SK-N-SH (cell line): ENCODE measurements around the gene AHCYL1. TPM values are rescaled to one million over a fixed set of nuclear protein-coding genes. Genes with fewer than 3 reads are reported as not detected.

Experiments used
- CTCF ChIA-PET: fragments of 300-600, 350-600 bp; formaldehyde crosslinking; extraction: SDS; loops from one replicate; lab custom pipeline; 2021; lab: Yijun Ruan, JAX
- POLR2A ChIA-PET: fragments of 350-600 bp; sonication (Branson Sonifier 250); formaldehyde crosslinking; extraction: SDS; loops from one replicate; lab custom pipeline; 2020; ENCODE audit warnings: antibody characterized with exemption, inconsistent platforms; lab: Yijun Ruan, JAX
- DNase-seq: peaks from one replicate; pipeline ENCODE4 v3.0.0; 2012
- H2AFZ ChIP-seq: fragments of 200-600 bp; sonication (generic); 2 replicates; pipeline ENCODE4 v1.8.1; 2016; ENCODE audit warnings: antibody characterized with exemption, mild to moderate bottlenecking, low read depth
- H3F3A ChIP-seq: fragments of 200-600 bp; sonication (generic); replicated peaks from 2 replicates; pipeline ENCODE3; 2016; ENCODE audit warnings: antibody characterized with exemption, mild to moderate bottlenecking; ENCODE audit not compliant: insufficient read depth
- H3K27ac ChIP-seq, 2 experiments: fragments of 200-500 bp in 1 of 2; fragments of 200-600 bp in 1 of 2; sonication (Bioruptor generic) in 1 of 2; sonication (generic), shearing (Covaris generic) in 1 of 2; 2 replicates each; pipeline versions ENCODE4 v1.5.1 to v1.6.1; 2014 to 2016; ENCODE audit warnings: low read depth in 2 of 2, inconsistent platforms in 1 of 2, low read length in 1 of 2, mild to moderate bottlenecking in 1 of 2, mixed read lengths in 1 of 2
- H3K27me3 ChIP-seq: fragments of 200-600 bp; sonication (generic), shearing (Covaris generic); 2 replicates; pipeline ENCODE4 v1.6.1; 2016; ENCODE audit warnings: mixed run types; ENCODE audit not compliant: insufficient read depth
- H3K36me3 ChIP-seq, 2 experiments: fragments of 200-500 bp in 1 of 2; fragments of 200-600 bp in 1 of 2; sonication (Bioruptor generic) in 1 of 2; sonication (generic) in 1 of 2; replicated peaks in 1 of 2; 2 replicates each; pipeline versions ENCODE3 to v1.5.1; 2014 to 2016; ENCODE audit warnings: low read length in 1 of 2, mild to moderate bottlenecking in 1 of 2; ENCODE audit not compliant: insufficient read depth in 2 of 2, control insufficient read depth in 1 of 2
- H3K4me1 ChIP-seq, 2 experiments: fragments of 200-500 bp in 1 of 2; fragments of 200-600 bp in 1 of 2; sonication (Bioruptor generic) in 1 of 2; sonication (generic), shearing (Covaris generic) in 1 of 2; 2 replicates each; pipeline versions ENCODE4 v1.5.1 to v1.6.1; 2014 to 2016; ENCODE audit warnings: low read depth in 1 of 2, low read length in 1 of 2, mixed run types in 1 of 2; ENCODE audit not compliant: insufficient read depth in 2 of 2, control insufficient read depth in 1 of 2
- H3K4me2 ChIP-seq: fragments of 200-600 bp; sonication (generic), shearing (Covaris generic); 2 replicates; pipeline ENCODE4 v1.6.1; 2017; ENCODE audit warnings: mixed run types
- H3K4me3 ChIP-seq, 2 experiments: fragments of 200-500 bp in 1 of 2; fragments of 200-600 bp in 1 of 2; sonication (Bioruptor generic) in 1 of 2; sonication (generic), shearing (Covaris generic) in 1 of 2; 2 replicates each; pipeline versions ENCODE4 v1.5.1 to v1.8.1; 2014 to 2016; ENCODE audit warnings: low read depth in 2 of 2, inconsistent platforms in 1 of 2, low read length in 1 of 2, mild to moderate bottlenecking in 1 of 2, mixed read lengths in 1 of 2, moderate library complexity in 1 of 2
- H3K79me2 ChIP-seq: fragments of 200-600 bp; sonication (generic); 2 replicates; pipeline ENCODE4 v1.8.1; 2017; ENCODE audit warnings: mild to moderate bottlenecking; ENCODE audit not compliant: insufficient read depth
- H3K9ac ChIP-seq: fragments of 200-600 bp; sonication (generic); 2 replicates; pipeline ENCODE4 v1.6.1; 2017; ENCODE audit warnings: mixed run types
- H3K9me2 ChIP-seq: fragments of 200-600 bp; sonication (generic); 2 replicates; pipeline ENCODE4 v1.6.1; 2017; ENCODE audit warnings: mixed run types
- H3K9me3 ChIP-seq: fragments of 200-600 bp; sonication (generic); 2 replicates; pipeline ENCODE4 v1.6.1; 2017; ENCODE audit warnings: mixed run types, mild to moderate bottlenecking, moderate library complexity
- H4K20me1 ChIP-seq: fragments of 200-600 bp; sonication (generic); 2 replicates; pipeline ENCODE4 v1.6.1; 2017; ENCODE audit warnings: mild to moderate bottlenecking, mixed run types; ENCODE audit not compliant: insufficient read depth
- CTCF ChIP-seq: fragments of 200-600 bp; sonication (generic); IDR thresholded peaks from 2 replicates; pipeline ENCODE4 v1.6.1; 2017; ENCODE audit warnings: antibody characterized with exemption, mild to moderate bottlenecking, moderate library complexity
- EZH2phosphoT487 ChIP-seq: fragments of 200-600 bp; sonication (generic); IDR thresholded peaks from 2 replicates; pipeline ENCODE4 v1.6.1; 2017; ENCODE audit warnings: low read depth, mixed run types, mild to moderate bottlenecking, antibody characterized with exemption, moderate library complexity, borderline replicate concordance
- FOSL2 ChIP-seq: IDR thresholded peaks from 2 replicates; pipeline ENCODE4 v1.4.0; 2012; ENCODE audit warnings: low read depth, mild to moderate bottlenecking, moderate library complexity, borderline replicate concordance
- FOXM1 ChIP-seq: IDR thresholded peaks from 2 replicates; pipeline ENCODE4 v1.4.0; 2012; ENCODE audit warnings: low read depth, mild to moderate bottlenecking
- GATA2 ChIP-seq: sonication (generic); formaldehyde crosslinking; IDR thresholded peaks from 2 replicates; pipeline ENCODE4 v1.5.0; 2020; ENCODE audit warnings: mild to moderate bottlenecking, missing genetic modification reagents
- JUND ChIP-seq: IDR thresholded peaks from 2 replicates; pipeline ENCODE4 v1.4.0; 2012
- MAX ChIP-seq: IDR thresholded peaks from 2 replicates; pipeline ENCODE4 v1.4.0; 2012; ENCODE audit warnings: low read depth
- MEF2A ChIP-seq: IDR thresholded peaks from 2 replicates; pipeline ENCODE4 v1.4.0; 2012; ENCODE audit warnings: low read depth, borderline replicate concordance
- MXI1 ChIP-seq: IDR thresholded peaks from 2 replicates; pipeline ENCODE4 v1.6.1; 2012; ENCODE audit warnings: mild to moderate bottlenecking, low read depth, low read length, improper control_type of control experiment
- NFIC ChIP-seq: IDR thresholded peaks from 2 replicates; pipeline ENCODE4 v1.4.0; 2012; ENCODE audit warnings: borderline replicate concordance
- POLR2AphosphoS5 ChIP-seq: IDR thresholded peaks from 2 replicates; pipeline ENCODE4 v1.6.1; 2012; ENCODE audit warnings: low read depth, low read length
- RAD21 ChIP-seq: IDR thresholded peaks from 2 replicates; pipeline ENCODE4 v1.6.1; 2012; ENCODE audit warnings: mild to moderate bottlenecking, low read length
- RCOR1 ChIP-seq: fragments of 150-350 bp; IDR thresholded peaks from 2 replicates; pipeline ENCODE4 v1.6.1; 2017; ENCODE audit warnings: antibody characterized with exemption, low read length
- REST ChIP-seq: IDR thresholded peaks from 2 replicates; pipeline ENCODE4 v1.6.1; 2012; ENCODE audit warnings: mild to moderate bottlenecking, low read depth, low read length, moderate library complexity
- RXRA ChIP-seq: IDR thresholded peaks from 2 replicates; pipeline ENCODE4 v1.4.0; 2012; ENCODE audit warnings: low read depth, mild to moderate bottlenecking, borderline replicate concordance
- USF2 ChIP-seq: fragments of 150-350 bp; IDR thresholded peaks from 2 replicates; pipeline ENCODE4 v1.6.1; 2017; ENCODE audit warnings: antibody characterized with exemption, low read length, low read depth, borderline replicate concordance
- YY1 ChIP-seq: IDR thresholded peaks from 2 replicates; pipeline ENCODE4 v1.4.0; 2012; ENCODE audit warnings: low read depth, mild to moderate bottlenecking
- WGBS: methylation state at CpG from one replicate; pipeline ENCODE4 v1.1.6; 2017; ENCODE audit warnings: low lambda C conversion rate; 5-methylcytosine and 5-hydroxymethylcytosine counted together
- polyA plus RNA-seq, 3 experiments: library from polyadenylated mRNA; depleted of rRNA; stranded (reverse); fragments of >200 nt; gene quantifications; 2 replicates each; pipeline ENCODE4 v1.2.3, GENCODE V29; 2012
- TF ChIP-seq, protein P1 (sequence below): fragments of 150-350 bp; IDR thresholded peaks from 2 replicates; pipeline ENCODE4 v1.6.1; 2016; ENCODE audit warnings: mild to moderate bottlenecking, low read depth, low read length

AHCYL1 gene
- polyA plus RNA-seq, 1 of the 3 experiments (the other 2 are of a cell fraction): 39.7 TPM

GRCh38 chr1:109996476-109996875 lies 11.9 kb downstream of the AHCYL1 start (continued):
- TF ChIP-seq EZH2phosphoT487: no peak
- TF ChIP-seq GATA2 (CRISPR knock-in tag): no peak
- no peak for TF ChIP-seq FOXM1
- TF ChIP-seq RXRA: no peak

- H3K79me2 ChIP-seq: peaks cover 93% of the 10 kb centered on the region
- no peaks in the 10 kb centered on the region for H3K9me3 ChIP-seq
- H2AFZ ChIP-seq: no peak overlapping the region
- 92% methylated on average over 7 of the region's 7 CpGs for WGBS
- peaks cover 12% of the 10 kb centered on the region for H3F3A ChIP-seq
- DNase-seq: no peak
- ChIA-PET CTCF (interaction anchor here (1.4 to 4.9 kb wide), 5 partner anchors 13 to 465 kb away, joined by 3 to 24 read pairs (median 6); partner anchors contain the start of gene AHCYL1), POLR2A (interaction anchor here (1.8 kb wide), 1 partner anchor 10 kb away, joined by 4 read pairs; no protein-coding TSS in a partner anchor)
- no peak overlapping the region; a peak in 1 of 4 replicates for H3K27ac ChIP-seq
- H3K27me3 ChIP-seq: no peaks in the 10 kb centered on the region
- peaks cover 30% of the 10 kb centered on the region for H4K20me1 ChIP-seq
- H3K9ac ChIP-seq: no peak overlapping the region
- H3K4me2 ChIP-seq: no peak overlapping the region
- no peak for TF ChIP-seq MXI1
- TF ChIP-seq CTCF: no peak
- TF ChIP-seq, protein P1, sequence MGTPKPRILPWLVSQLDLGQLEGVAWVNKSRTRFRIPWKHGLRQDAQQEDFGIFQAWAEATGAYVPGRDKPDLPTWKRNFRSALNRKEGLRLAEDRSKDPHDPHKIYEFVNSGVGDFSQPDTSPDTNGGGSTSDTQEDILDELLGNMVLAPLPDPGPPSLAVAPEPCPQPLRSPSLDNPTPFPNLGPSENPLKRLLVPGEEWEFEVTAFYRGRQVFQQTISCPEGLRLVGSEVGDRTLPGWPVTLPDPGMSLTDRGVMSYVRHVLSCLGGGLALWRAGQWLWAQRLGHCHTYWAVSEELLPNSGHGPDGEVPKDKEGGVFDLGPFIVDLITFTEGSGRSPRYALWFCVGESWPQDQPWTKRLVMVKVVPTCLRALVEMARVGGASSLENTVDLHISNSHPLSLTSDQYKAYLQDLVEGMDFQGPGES: no peak
- no peak for TF ChIP-seq RAD21
- TF ChIP-seq REST: no peak
- no peak for TF ChIP-seq JUND
- no peak for TF ChIP-seq USF2
- TF ChIP-seq MAX: no peak
- TF ChIP-seq FOXM1: no peak
- no peak for TF ChIP-seq POLR2AphosphoS5
- TF ChIP-seq RCOR1: no peak
- TF ChIP-seq YY1: no peak
- no peak for TF ChIP-seq EZH2phosphoT487
- no peak for TF ChIP-seq FOSL2
- TF ChIP-seq MEF2A: no peak
- TF ChIP-seq NFIC: no peak
- peaks cover 9 to 26% of the 10 kb centered on the region in 2 experiments for H3K36me3 ChIP-seq
- no peaks in the 10 kb centered on the region for H3K9me2 ChIP-seq
- no peak overlapping the region for H3K4me3 ChIP-seq
- peaks cover 3 to 13% of the 10 kb centered on the region in 2 experiments; a peak in 3 of 4 replicates for H3K4me1 ChIP-seq
These were observed 12.8 kb downstream of the AHCYL1 start for GRCh38 chr1:109997204-109997866.
